K562 (cell line): ENCODE results near the gene MYG1. TPM values are rescaled to one million over a fixed set of nuclear protein-coding genes. Genes with fewer than 3 reads are reported as not detected.

Source experiments
- DDX20 ChIP-seq: fragments of 450-650 bp; IDR thresholded peaks from 2 replicates; pipeline ENCODE4 v1.6.1; 2016; ENCODE audit warnings: missing genetic modification characterization, low read depth, mild to moderate bottlenecking, missing compliant biosample characterization, moderate library complexity
- FOXA3 ChIP-seq, 2 experiments: fragments of 450-650 bp in 1 of 2; sonication (generic) in 1 of 2; formaldehyde crosslinking; IDR thresholded peaks in 1 of 2; conservative IDR thresholded peaks in 1 of 2; 2 replicates each; pipeline versions ENCODE4 v1.4.0 to v1.8.0; 2020 to 2022; ENCODE audit warnings: mild to moderate bottlenecking in 2 of 2, missing genetic modification reagents in 1 of 2
- FOXJ2 ChIP-seq: fragments of 200-800 bp; sonication (Bioruptor generic); IDR thresholded peaks from 2 replicates; pipeline ENCODE4 v1.6.1; 2016; ENCODE audit warnings: missing genetic modification characterization, missing compliant biosample characterization
- GTF2F1 ChIP-seq: IDR thresholded peaks from 2 replicates; pipeline ENCODE4 v1.6.1; 2011; ENCODE audit warnings: low read depth, low read length, improper control_type of control experiment
- HCFC1 ChIP-seq: IDR thresholded peaks from 2 replicates; pipeline ENCODE4 v1.6.1; 2012; ENCODE audit warnings: low read depth, low read length, improper control_type of control experiment
- HOXB6 ChIP-seq: fragments of 250-450 bp; sonication (Bioruptor Pico); IDR thresholded peaks from 2 replicates; pipeline ENCODE4 v1.5.1; 2022; ENCODE audit warnings: mild to moderate bottlenecking, borderline replicate concordance
- JUNB ChIP-seq: fragments of 450-650 bp; formaldehyde crosslinking; conservative IDR thresholded peaks from 2 replicates; pipeline ENCODE4 v1.4.0; 2020; ENCODE audit warnings: mild to moderate bottlenecking
- NFATC3 ChIP-seq: fragments of 450-650 bp; IDR thresholded peaks from 2 replicates; pipeline ENCODE4 v1.6.1; 2017; ENCODE audit warnings: mild to moderate bottlenecking
- NFXL1 ChIP-seq: fragments of 450-650 bp; formaldehyde crosslinking; IDR thresholded peaks from 2 replicates; pipeline ENCODE4 v1.4.0; 2021; ENCODE audit warnings: mild to moderate bottlenecking
- POLR2AphosphoS5 ChIP-seq: IDR thresholded peaks from 2 replicates; pipeline ENCODE4 v1.6.1; 2011; ENCODE audit warnings: mild to moderate bottlenecking, low read depth, low read length, moderate library complexity; ENCODE audit not compliant: control insufficient read depth, insufficient read depth
- POLR3G ChIP-seq: IDR thresholded peaks from 2 replicates; pipeline ENCODE4 v1.6.1; 2011; ENCODE audit not compliant: insufficient read length, insufficient replicate concordance; ENCODE audit errors: extremely low read depth
- POU5F1 ChIP-seq: fragments of 150-350 bp; IDR thresholded peaks from 2 replicates; pipeline ENCODE4 v1.6.1; 2014; ENCODE audit warnings: borderline replicate concordance, low read length, low read depth, mild to moderate bottlenecking; ENCODE audit not compliant: partially characterized antibody
- SMARCB1 ChIP-seq: IDR thresholded peaks from 2 replicates; pipeline ENCODE4 v1.6.1; 2011; ENCODE audit warnings: improper control_type of control experiment, low read depth; ENCODE audit not compliant: insufficient read length
- ZNF146 ChIP-seq: IDR thresholded peaks from one replicate; pipeline ENCODE4 v1.6.1; 2018; ENCODE audit warnings: missing compliant biosample characterization; ENCODE audit not compliant: unreplicated experiment
- polyA plus RNA-seq, 8 experiments: library from polyadenylated mRNA; depleted of rRNA in 4 of 8; stranded (reverse) in 5 of 8; unstranded in 3 of 8; fragments of >200 nt; fragmentation: Nextera tagmentation in 2 of 8; fragmentation: Illumina TruSeq in 1 of 8; extraction: Ambion mirVana in 2 of 8; extraction: Trizol in 1 of 8; gene quantifications; 2 replicates each; pipeline versions ENCODE4 v1.2.1 to v1.2.3, GENCODE V29; 2011 to 2014; ENCODE audit warnings: inconsistent platforms in 1 of 8, missing spikeins in 1 of 8
- total RNA-seq, 7 experiments: library from RNA; depleted of rRNA in 6 of 7; stranded (reverse); fragments of >200 nt in 6 of 7; fragmentation: Illumina TruSeq in 2 of 7; extraction: Trizol in 2 of 7; gene quantifications; 2 replicates each; pipeline versions ENCODE4 v1.2.1 to v1.2.3, GENCODE V29; 2011 to 2021; ENCODE audit warnings: low replicate concordance in 1 of 7
- TF ChIP-seq, protein P1 (sequence below), 3 experiments: IDR thresholded peaks in 2 of 3; conservative IDR thresholded peaks in 1 of 3; 2 replicates each; pipeline ENCODE4 v1.5.1; 2011 to 2012; ENCODE audit warnings: low read length in 3 of 3, mild to moderate bottlenecking in 3 of 3, control low read depth in 2 of 3, improper control_type of control experiment in 1 of 3, inconsistent platforms in 1 of 3, low read depth in 1 of 3, mixed read lengths in 1 of 3, moderate library complexity in 1 of 3; ENCODE audit not compliant: insufficient read depth in 2 of 3
- TF ChIP-seq, protein P2 (sequence below): fragments of 450-650 bp; conservative IDR thresholded peaks from 2 replicates; pipeline ENCODE4 v1.6.1; 2016; ENCODE audit warnings: missing genetic modification characterization, low read depth, mild to moderate bottlenecking, missing compliant biosample characterization, moderate library complexity
- TF ChIP-seq, protein P3 (sequence below): fragments of 450-650 bp; formaldehyde crosslinking; IDR thresholded peaks from 2 replicates; pipeline ENCODE4 v1.4.0; 2022; ENCODE audit warnings: missing genetic modification characterization
- TF ChIP-seq, protein P4 (sequence below): fragments of 450-650 bp; IDR thresholded peaks from one replicate; pipeline ENCODE4 v1.6.1; 2018; ENCODE audit warnings: mild to moderate bottlenecking, moderate library complexity; ENCODE audit not compliant: partially characterized antibody
- TF ChIP-seq, protein P5 (sequence below): fragments of 450-650 bp; IDR thresholded peaks from 2 replicates; pipeline ENCODE4 v1.6.1; 2017; ENCODE audit warnings: antibody characterized with exemption

The MYG1 gene
- total and polyA plus RNA-seq, 9 of the 15 experiments (the other 6 are each of a cell fraction or from before 2014, with no cell fraction given), result 0.45 to 5.6 (median 2.1) TPM

DNA sequence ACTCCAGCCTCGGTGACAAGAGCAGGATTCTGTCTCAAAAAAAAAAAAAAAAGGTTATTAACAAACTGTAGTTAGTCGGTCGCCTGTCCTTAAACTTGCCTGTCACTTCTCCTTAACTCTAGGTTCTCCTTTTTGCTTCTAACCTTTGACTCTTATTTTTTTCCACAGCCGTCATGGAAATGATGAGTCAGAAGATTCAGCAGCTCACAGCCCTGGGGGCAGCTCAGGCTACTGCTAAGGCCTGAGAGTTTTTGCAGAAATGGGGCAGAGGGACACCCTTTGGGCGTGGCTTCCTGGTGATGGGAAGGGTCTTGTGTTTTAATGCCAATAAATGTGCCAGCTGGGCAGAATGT is 418 bp upstream of the MYG1 start (continued):
- TF ChIP-seq HOXB6 (CRISPR knock-in tag) (no peak), FOXJ2 (no peak), NFATC3 (peak; percentile 97), SMARCB1 (no peak), FOXA3 (CRISPR knock-in tag; conservative IDR thresholded peaks at IDR 0.05 in 1 of 2, IDR thresholded peaks at IDR 0.05 in 1 of 2) (no peak), GTF2F1 (no peak), HCFC1 (no peak), POLR3G (no peak), NFXL1 (CRISPR knock-in tag) (no peak), JUNB (CRISPR knock-in tag) (peak; percentile 62; the same call in 1 of the 2 replicates), POLR2AphosphoS5 (peak; percentile 36; the same call in 1 of the 2 replicates), POU5F1 (no peak), DDX20 (no peak), ZNF146 (CRISPR knock-in tag) (no peak)
- TF ChIP-seq, protein P1, sequence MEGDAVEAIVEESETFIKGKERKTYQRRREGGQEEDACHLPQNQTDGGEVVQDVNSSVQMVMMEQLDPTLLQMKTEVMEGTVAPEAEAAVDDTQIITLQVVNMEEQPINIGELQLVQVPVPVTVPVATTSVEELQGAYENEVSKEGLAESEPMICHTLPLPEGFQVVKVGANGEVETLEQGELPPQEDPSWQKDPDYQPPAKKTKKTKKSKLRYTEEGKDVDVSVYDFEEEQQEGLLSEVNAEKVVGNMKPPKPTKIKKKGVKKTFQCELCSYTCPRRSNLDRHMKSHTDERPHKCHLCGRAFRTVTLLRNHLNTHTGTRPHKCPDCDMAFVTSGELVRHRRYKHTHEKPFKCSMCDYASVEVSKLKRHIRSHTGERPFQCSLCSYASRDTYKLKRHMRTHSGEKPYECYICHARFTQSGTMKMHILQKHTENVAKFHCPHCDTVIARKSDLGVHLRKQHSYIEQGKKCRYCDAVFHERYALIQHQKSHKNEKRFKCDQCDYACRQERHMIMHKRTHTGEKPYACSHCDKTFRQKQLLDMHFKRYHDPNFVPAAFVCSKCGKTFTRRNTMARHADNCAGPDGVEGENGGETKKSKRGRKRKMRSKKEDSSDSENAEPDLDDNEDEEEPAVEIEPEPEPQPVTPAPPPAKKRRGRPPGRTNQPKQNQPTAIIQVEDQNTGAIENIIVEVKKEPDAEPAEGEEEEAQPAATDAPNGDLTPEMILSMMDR (IDR thresholded peaks at IDR 0.05 in 2 of 3, conservative IDR thresholded peaks at IDR 0.05 in 1 of 3; ENCODE audit: insufficient read depth in 2 of 3, low read depth in 1 of 3, low read length in 3 of 3), result no peak
- TF ChIP-seq, protein P2, sequence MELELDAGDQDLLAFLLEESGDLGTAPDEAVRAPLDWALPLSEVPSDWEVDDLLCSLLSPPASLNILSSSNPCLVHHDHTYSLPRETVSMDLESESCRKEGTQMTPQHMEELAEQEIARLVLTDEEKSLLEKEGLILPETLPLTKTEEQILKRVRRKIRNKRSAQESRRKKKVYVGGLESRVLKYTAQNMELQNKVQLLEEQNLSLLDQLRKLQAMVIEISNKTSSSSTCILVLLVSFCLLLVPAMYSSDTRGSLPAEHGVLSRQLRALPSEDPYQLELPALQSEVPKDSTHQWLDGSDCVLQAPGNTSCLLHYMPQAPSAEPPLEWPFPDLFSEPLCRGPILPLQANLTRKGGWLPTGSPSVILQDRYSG (tag), result no peak
- TF ChIP-seq, protein P3, sequence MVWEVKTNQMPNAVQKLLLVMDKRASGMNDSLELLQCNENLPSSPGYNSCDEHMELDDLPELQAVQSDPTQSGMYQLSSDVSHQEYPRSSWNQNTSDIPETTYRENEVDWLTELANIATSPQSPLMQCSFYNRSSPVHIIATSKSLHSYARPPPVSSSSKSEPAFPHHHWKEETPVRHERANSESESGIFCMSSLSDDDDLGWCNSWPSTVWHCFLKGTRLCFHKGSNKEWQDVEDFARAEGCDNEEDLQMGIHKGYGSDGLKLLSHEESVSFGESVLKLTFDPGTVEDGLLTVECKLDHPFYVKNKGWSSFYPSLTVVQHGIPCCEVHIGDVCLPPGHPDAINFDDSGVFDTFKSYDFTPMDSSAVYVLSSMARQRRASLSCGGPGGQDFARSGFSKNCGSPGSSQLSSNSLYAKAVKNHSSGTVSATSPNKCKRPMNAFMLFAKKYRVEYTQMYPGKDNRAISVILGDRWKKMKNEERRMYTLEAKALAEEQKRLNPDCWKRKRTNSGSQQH (CRISPR knock-in tag), result no peak
- TF ChIP-seq, protein P4, sequence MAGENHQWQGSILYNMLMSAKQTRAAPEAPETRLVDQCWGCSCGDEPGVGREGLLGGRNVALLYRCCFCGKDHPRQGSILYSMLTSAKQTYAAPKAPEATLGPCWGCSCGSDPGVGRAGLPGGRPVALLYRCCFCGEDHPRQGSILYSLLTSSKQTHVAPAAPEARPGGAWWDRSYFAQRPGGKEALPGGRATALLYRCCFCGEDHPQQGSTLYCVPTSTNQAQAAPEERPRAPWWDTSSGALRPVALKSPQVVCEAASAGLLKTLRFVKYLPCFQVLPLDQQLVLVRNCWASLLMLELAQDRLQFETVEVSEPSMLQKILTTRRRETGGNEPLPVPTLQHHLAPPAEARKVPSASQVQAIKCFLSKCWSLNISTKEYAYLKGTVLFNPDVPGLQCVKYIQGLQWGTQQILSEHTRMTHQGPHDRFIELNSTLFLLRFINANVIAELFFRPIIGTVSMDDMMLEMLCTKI, result no peak
- TF ChIP-seq, protein P5, sequence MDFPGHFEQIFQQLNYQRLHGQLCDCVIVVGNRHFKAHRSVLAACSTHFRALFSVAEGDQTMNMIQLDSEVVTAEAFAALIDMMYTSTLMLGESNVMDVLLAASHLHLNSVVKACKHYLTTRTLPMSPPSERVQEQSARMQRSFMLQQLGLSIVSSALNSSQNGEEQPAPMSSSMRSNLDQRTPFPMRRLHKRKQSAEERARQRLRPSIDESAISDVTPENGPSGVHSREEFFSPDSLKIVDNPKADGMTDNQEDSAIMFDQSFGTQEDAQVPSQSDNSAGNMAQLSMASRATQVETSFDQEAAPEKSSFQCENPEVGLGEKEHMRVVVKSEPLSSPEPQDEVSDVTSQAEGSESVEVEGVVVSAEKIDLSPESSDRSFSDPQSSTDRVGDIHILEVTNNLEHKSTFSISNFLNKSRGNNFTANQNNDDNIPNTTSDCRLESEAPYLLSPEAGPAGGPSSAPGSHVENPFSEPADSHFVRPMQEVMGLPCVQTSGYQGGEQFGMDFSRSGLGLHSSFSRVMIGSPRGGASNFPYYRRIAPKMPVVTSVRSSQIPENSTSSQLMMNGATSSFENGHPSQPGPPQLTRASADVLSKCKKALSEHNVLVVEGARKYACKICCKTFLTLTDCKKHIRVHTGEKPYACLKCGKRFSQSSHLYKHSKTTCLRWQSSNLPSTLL, result no peak
